Suprapubic skin (tissue), 4 donors: ENCODE measurements around the gene OTUD7B. TPM values are rescaled to one million over a fixed set of nuclear protein-coding genes. Genes with fewer than 3 reads are reported as not detected.
"Not testable (repeated sequence)": the region's sequence is repeated elsewhere in the genome, so short reads cannot be mapped to it uniquely, and the experiment has no call there.

Experiments
- DNase-seq, 2 donors: peaks; one replicate each; pipeline ENCODE4 v3.0.0-alpha.2; 2019; ENCODE audit warnings: low spot score in 2 of 2
- H3K27ac ChIP-seq: fragments of 200-600 bp; sonication (generic); one replicate; pipeline ENCODE4 v1.5.1; 2019
- H3K27me3 ChIP-seq: fragments of 200-600 bp; sonication (generic); one replicate; pipeline ENCODE4 v1.5.1; 2019
- H3K36me3 ChIP-seq: fragments of 200-600 bp; sonication (generic); one replicate; pipeline ENCODE4 v1.5.1; 2019
- H3K4me1 ChIP-seq: fragments of 200-600 bp; sonication (generic); one replicate; pipeline ENCODE4 v1.5.1; 2019
- H3K4me3 ChIP-seq: fragments of 200-600 bp; sonication (generic); one replicate; pipeline ENCODE4 v1.5.1; 2019; ENCODE audit warnings: mild to moderate bottlenecking
- H3K9me3 ChIP-seq: fragments of 200-600 bp; sonication (generic); one replicate; pipeline ENCODE4 v1.5.1; 2019
- EP300 ChIP-seq: sonication (generic); formaldehyde crosslinking; IDR thresholded peaks from one replicate; pipeline ENCODE4 v1.6.1; 2017; ENCODE audit warnings: antibody characterized with exemption
- POLR2A ChIP-seq, 2 donors: fragments of 450-650 bp; IDR thresholded peaks; one replicate each; pipeline ENCODE4 v1.6.1; 2017; ENCODE audit warnings: antibody characterized with exemption in 2 of 2, mild to moderate bottlenecking in 2 of 2, moderate library complexity in 2 of 2
- POLR2AphosphoS5 ChIP-seq, 3 donors: sonication (generic); formaldehyde crosslinking; IDR thresholded peaks; one replicate each; pipeline ENCODE4 v1.6.1; 2017; ENCODE audit warnings: antibody characterized with exemption in 3 of 3
- WGBS: methylation state at CpG from one replicate; pipeline ENCODE4 v1.1.5; 2018; 5-methylcytosine and 5-hydroxymethylcytosine counted together
- total RNA-seq, 4 donors: library from RNA; depleted of rRNA; stranded (reverse); fragments of >200 nt; gene quantifications; one replicate each; pipeline ENCODE4 v1.1.0, GENCODE V29; 2016
- TF ChIP-seq, protein P1 (sequence below), 2 donors: fragments of 200-600 bp in 1 of 2; fragments of 450-650 bp in 1 of 2; sonication (generic) in 1 of 2; IDR thresholded peaks; one replicate each; pipeline ENCODE4 v1.5.1; 2016 to 2019; ENCODE audit warnings: antibody characterized with exemption in 2 of 2, mild to moderate bottlenecking in 1 of 2, moderate library complexity in 1 of 2

The OTUD7B gene
- total RNA-seq: 10 to 100 TPM; 11.0 to 19.2 (median 15.0) TPM

DNA sequence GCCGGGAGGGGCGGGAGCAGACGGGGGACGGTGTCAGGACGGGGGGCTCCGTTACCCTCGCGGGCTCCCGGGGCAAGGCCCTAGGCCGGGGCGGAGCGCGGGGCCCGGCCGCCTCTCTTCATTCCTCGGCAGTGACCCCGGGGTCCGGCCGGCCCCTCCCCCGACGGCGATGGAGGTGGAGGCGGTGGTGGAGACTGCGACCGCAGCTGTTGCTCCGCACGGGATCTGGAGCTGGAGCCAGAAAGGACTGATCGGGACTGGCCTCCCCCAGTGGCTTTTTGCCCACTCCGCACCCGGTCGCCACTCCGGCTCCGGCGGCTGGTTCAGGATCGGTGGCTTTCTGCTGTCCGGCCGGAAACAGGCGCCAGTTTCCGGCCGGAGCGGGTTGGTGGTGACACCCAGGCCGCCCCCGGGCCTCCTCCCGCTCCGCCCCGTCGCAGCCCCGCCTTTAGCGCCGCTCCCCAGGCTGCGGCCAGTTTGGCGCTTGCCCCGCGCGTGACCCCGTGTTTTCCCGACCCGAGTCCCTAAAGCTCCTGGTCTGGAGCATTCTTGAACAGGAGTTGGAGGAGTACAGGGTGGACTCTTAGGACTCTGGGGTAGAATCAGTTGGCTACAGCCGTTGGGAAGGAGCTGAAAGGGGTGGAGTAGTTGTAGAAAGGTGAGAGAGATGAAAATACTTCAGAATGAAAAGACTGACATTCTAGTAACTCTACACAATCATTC, at the start of gene OTUD7B:
Gene OTUD7B, minus strand, starts transcription at position 334 of the 723 bp plus-strand sequence. CDS start 33,216 bp downstream, outside the sequence.
- WGBS: under 1% methylated on average over 21 of the region's 59 CpGs
- H3K4me3 ChIP-seq: peak within 1 kb of the TSS; percentile 77
- H3K27ac ChIP-seq: peak within 1 kb of the TSS; percentile 95
- peak in 1 of 3 donors; percentile 84 for TF ChIP-seq POLR2AphosphoS5 (IDR thresholded peaks at IDR 0.05)
- TF ChIP-seq, protein P1, sequence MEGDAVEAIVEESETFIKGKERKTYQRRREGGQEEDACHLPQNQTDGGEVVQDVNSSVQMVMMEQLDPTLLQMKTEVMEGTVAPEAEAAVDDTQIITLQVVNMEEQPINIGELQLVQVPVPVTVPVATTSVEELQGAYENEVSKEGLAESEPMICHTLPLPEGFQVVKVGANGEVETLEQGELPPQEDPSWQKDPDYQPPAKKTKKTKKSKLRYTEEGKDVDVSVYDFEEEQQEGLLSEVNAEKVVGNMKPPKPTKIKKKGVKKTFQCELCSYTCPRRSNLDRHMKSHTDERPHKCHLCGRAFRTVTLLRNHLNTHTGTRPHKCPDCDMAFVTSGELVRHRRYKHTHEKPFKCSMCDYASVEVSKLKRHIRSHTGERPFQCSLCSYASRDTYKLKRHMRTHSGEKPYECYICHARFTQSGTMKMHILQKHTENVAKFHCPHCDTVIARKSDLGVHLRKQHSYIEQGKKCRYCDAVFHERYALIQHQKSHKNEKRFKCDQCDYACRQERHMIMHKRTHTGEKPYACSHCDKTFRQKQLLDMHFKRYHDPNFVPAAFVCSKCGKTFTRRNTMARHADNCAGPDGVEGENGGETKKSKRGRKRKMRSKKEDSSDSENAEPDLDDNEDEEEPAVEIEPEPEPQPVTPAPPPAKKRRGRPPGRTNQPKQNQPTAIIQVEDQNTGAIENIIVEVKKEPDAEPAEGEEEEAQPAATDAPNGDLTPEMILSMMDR (IDR thresholded peaks at IDR 0.05): no peak
- TF ChIP-seq EP300: no peak
- TF ChIP-seq POLR2A (IDR thresholded peaks at IDR 0.05): peak in 1 of 2 donors; percentile 24
- H3K9me3 ChIP-seq: no peaks in the 10 kb centered on the region
- H3K4me1 ChIP-seq: peaks cover 33% of the 10 kb centered on the region
- no peaks in the 10 kb centered on the region for H3K27me3 ChIP-seq
- no peaks in the 10 kb centered on the region for H3K36me3 ChIP-seq
- peak; percentile 89 to 91 for DNase-seq

GRCh38 chr1:150060260-150060659, 49.7 kb upstream of the OTUD7B start:
- Histone ChIP-seq H3K27ac (no peak overlapping the region), H3K4me1 (peaks cover 3% of the 10 kb centered on the region), H3K36me3 (no peaks in the 10 kb centered on the region), H3K4me3 (no peak overlapping the region), H3K9me3 (no peaks in the 10 kb centered on the region), H3K27me3 (no peaks in the 10 kb centered on the region)
- DNase-seq: no peak
- TF ChIP-seq, protein P1 (IDR thresholded peaks at IDR 0.05): no peak
- TF ChIP-seq POLR2A (IDR thresholded peaks at IDR 0.05) (no peak), EP300 (no peak), POLR2AphosphoS5 (IDR thresholded peaks at IDR 0.05) (no peak)
- 80% methylated on average over 4 of the region's 4 CpGs for WGBS

DNA sequence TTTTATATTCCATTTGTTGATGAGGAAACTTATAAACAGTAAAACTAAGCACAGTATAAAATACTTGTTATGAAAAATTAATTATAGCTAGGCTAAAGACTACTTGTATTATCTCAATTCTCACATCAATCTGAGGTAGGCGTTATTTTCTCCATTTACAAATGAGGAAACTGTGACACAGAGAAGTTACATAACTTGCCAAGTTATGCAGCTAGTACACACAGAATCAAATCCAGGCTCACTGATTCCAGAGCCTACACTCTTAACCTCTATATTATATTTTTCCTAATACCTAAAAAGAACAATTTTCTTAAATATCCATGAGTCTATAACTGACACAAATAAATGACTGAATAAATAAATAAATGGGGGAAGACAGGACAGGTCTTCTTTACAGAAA, 45.9 kb upstream of the OTUD7B start:
- Histone ChIP-seq H3K4me3 (no peak overlapping the region), H3K9me3 (no peaks in the 10 kb centered on the region)
- 57% methylated on average over 1 of the region's 1 CpG for whole genome bisulfite sequencing

DNA sequence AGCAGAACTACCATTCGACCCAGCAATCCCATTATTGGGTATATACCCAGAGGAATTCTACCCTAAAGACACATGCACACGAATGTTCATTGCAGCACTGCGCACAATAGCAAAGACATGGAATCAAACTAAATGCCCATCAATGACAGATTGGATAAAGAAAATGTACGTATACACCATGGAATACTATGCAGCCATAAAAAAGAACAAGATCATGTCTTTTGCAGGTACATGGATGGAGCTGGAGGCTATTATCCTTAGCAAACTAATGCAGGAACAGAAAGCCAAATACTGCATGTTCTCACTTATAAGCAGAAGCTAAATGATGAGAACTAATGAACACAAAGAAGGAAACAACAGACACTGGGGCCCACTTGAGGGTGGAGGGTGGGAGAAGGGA, 45.0 kb upstream of the OTUD7B start:
- not testable (repeated sequence) for DNase-seq, H3K9me3 ChIP-seq, H3K4me1 ChIP-seq, H3K36me3 ChIP-seq, H3K27me3 ChIP-seq, H3K4me3 ChIP-seq, H3K27ac ChIP-seq
- WGBS: 96% methylated on average over 4 of the region's 4 CpGs

More for the DNA sequence above, 45.9 kb upstream of the OTUD7B start:
- no peak for DNase-seq
- H3K36me3 ChIP-seq: no peaks in the 10 kb centered on the region
- no peaks in the 10 kb centered on the region for H3K4me1 ChIP-seq
- H3K27ac ChIP-seq: no peak overlapping the region
- TF ChIP-seq POLR2AphosphoS5 (IDR thresholded peaks at IDR 0.05): no peak
- TF ChIP-seq, protein P1 (IDR thresholded peaks at IDR 0.05): no peak
- no peak for TF ChIP-seq EP300
- TF ChIP-seq POLR2A (IDR thresholded peaks at IDR 0.05): no peak
- H3K27me3 ChIP-seq: no peaks in the 10 kb centered on the region

GRCh38 chr1:150053926-150054325, 43.4 kb upstream of the OTUD7B start:
- H3K4me3 ChIP-seq: no peak overlapping the region
- no peak overlapping the region for H3K27ac ChIP-seq
- DNase-seq: no peak
- no peaks in the 10 kb centered on the region for H3K27me3 ChIP-seq
- H3K4me1 ChIP-seq: no peaks in the 10 kb centered on the region
- H3K9me3 ChIP-seq: no peaks in the 10 kb centered on the region
- no peaks in the 10 kb centered on the region for H3K36me3 ChIP-seq
- TF ChIP-seq, protein P1 (IDR thresholded peaks at IDR 0.05): no peak
- TF ChIP-seq POLR2A (IDR thresholded peaks at IDR 0.05): no peak
- no peak for TF ChIP-seq EP300
- TF ChIP-seq POLR2AphosphoS5 (IDR thresholded peaks at IDR 0.05): no peak
- 58% methylated on average over 3 of the region's 3 CpGs for WGBS

DNA sequence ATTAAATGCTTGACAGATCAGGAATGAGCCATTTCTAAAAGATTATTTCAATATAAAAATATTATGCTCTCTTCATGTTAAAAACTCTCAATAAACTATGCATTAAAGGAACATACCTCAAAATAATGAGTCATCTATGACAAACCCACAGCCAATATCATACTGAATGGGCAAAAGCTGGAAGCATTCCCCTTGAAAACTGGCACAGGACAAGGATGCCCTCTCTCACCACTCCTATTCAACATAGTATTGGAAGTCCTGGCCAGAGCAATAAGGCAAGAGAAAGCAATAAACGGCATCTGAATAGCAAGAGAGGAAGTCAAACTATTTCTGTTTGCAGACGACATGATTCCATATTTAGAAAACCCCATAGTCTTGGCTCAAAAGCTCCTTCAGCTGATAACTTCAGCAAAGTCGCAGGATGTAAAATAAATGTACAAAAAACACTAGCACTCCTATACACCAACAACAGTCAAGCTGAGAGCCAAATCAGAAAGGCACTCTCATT, 41.4 kb upstream of the OTUD7B start:
- H3K36me3 ChIP-seq, H3K27ac ChIP-seq, H3K4me3 ChIP-seq, H3K9me3 ChIP-seq, H3K4me1 ChIP-seq, H3K27me3 ChIP-seq, DNase-seq: not testable (repeated sequence)
- 49% methylated on average over 3 of the region's 3 CpGs for WGBS
